ENCODE data around the gene ANK2. TPM values are rescaled to one million over a fixed set of nuclear protein-coding genes. Genes with fewer than 3 reads are reported as not detected.

The ANK2 gene
- total RNA-seq, 1 donor from 2014 or later, result 121 TPM

- Mint-ChIP-seq H3K9me3 (peaks cover 4% of the 10 kb centered on the region), H3K27ac (no peak overlapping the region), H3K4me1 (no peaks in the 10 kb centered on the region), H3K27me3 (ENCODE audit: insufficient read depth, low read depth) (peaks cover 2% of the 10 kb centered on the region), H3K4me3 (no peak overlapping the region), H3K36me3 (no peaks in the 10 kb centered on the region)
- TF ChIP-seq, protein P1, sequence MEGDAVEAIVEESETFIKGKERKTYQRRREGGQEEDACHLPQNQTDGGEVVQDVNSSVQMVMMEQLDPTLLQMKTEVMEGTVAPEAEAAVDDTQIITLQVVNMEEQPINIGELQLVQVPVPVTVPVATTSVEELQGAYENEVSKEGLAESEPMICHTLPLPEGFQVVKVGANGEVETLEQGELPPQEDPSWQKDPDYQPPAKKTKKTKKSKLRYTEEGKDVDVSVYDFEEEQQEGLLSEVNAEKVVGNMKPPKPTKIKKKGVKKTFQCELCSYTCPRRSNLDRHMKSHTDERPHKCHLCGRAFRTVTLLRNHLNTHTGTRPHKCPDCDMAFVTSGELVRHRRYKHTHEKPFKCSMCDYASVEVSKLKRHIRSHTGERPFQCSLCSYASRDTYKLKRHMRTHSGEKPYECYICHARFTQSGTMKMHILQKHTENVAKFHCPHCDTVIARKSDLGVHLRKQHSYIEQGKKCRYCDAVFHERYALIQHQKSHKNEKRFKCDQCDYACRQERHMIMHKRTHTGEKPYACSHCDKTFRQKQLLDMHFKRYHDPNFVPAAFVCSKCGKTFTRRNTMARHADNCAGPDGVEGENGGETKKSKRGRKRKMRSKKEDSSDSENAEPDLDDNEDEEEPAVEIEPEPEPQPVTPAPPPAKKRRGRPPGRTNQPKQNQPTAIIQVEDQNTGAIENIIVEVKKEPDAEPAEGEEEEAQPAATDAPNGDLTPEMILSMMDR (IDR thresholded peaks at IDR 0.05), result no peak
- no peak for TF ChIP-seq EZH2 (IDR thresholded peaks at IDR 0.05)
- TF ChIP-seq EZH2phosphoT487 (IDR thresholded peaks at IDR 0.05), result no peak
- Histone ChIP-seq H3F3A (ENCODE audit: low read depth) (peaks cover 22% of the 10 kb centered on the region), H3K9me3 (ENCODE audit: low read depth) (no peaks in the 10 kb centered on the region), H3K9ac (no peak overlapping the region), H3K4me2 (no peak overlapping the region), H4K20me1 (ENCODE audit: low read depth) (peaks cover 12% of the 10 kb centered on the region), H2AFZ (replicated peaks) (no peak overlapping the region), H3K36me3 (no peaks in the 10 kb centered on the region), H3K27me3 (no peaks in the 10 kb centered on the region), H3K4me3 (no peak overlapping the region), H3K27ac (no peak overlapping the region), H3K4me1 (peaks cover 61% of the 10 kb centered on the region), H3K79me2 (ENCODE audit: low read depth) (peaks cover 94% of the 10 kb centered on the region)
- no peak for DNase-seq (ENCODE audit: low spot score)
These were observed 4.4 kb downstream of the ANK2 start for GRCh38 chr4:113053883-113054282.

DNA sequence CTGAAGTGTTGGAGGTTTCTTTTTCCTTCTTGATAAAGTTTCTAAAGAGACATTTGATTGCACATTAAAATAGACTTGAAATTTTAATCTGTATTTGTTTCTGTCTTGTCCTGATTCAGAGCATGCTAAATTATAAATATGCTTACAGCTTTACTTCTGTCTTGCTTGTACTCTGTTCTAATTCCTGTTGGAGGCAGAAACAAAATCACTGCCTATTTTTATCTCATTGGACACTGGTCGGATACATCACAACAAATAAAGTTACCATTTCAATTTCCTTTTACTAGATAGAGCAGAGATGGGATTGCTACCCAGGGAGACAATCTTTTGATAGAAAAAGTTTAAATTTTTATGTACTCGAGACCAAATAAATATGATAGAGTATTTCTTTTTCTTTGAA, 6.9 kb downstream of the ANK2 start:
- TF ChIP-seq, protein P1 (IDR thresholded peaks at IDR 0.05), result no peak
- TF ChIP-seq EZH2phosphoT487 (IDR thresholded peaks at IDR 0.05) (no peak), EZH2 (IDR thresholded peaks at IDR 0.05) (no peak)
- H3K27ac Mint-ChIP-seq, result no peak overlapping the region
- H3F3A ChIP-seq (ENCODE audit: low read depth), result peaks cover 32% of the 10 kb centered on the region

DNA sequence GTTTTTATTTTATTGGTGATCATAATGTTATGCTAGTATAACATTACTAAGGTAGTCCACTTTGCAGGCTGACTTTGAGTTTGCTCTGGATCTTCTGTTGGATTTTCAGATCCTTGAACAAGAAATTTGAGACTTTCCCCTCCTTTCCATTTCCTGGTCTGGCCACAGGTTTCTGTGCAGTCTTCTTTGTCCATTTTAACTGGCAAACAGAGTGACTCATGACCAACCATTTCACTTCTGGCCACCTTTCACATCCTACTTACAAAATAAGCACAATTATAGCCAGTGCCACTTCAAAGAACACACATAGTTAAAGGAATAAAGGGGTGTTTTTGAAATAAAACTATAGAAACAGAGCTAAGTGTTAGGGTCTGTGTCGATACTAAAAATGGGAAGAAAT, 8.4 kb downstream of the ANK2 start:
- peaks cover 2% of the 10 kb centered on the region for H3K9me3 Mint-ChIP-seq
- peaks cover 64% of the 10 kb centered on the region for H3K4me1 ChIP-seq
- TF ChIP-seq EZH2phosphoT487 (IDR thresholded peaks at IDR 0.05) (no peak), EZH2 (IDR thresholded peaks at IDR 0.05) (no peak)
- TF ChIP-seq, protein P1 (IDR thresholded peaks at IDR 0.05), result no peak
- no peak for DNase-seq (ENCODE audit: low spot score)
- no peaks in the 10 kb centered on the region for H3K9me3 ChIP-seq (ENCODE audit: low read depth)
- H3K79me2 ChIP-seq (ENCODE audit: low read depth), result peaks cover 97% of the 10 kb centered on the region
- peaks cover 37% of the 10 kb centered on the region for H3F3A ChIP-seq (ENCODE audit: low read depth)
- no peaks in the 10 kb centered on the region for H3K36me3 ChIP-seq
- H3K27ac Mint-ChIP-seq, result no peak overlapping the region
- H3K4me3 ChIP-seq, result no peak overlapping the region
- peaks cover 24% of the 10 kb centered on the region for H4K20me1 ChIP-seq (ENCODE audit: low read depth)
- H3K4me1 Mint-ChIP-seq, result peaks cover 19% of the 10 kb centered on the region
- no peak overlapping the region for H2AFZ ChIP-seq (replicated peaks)
- H3K27ac ChIP-seq, result no peak overlapping the region
- no peaks in the 10 kb centered on the region for H3K27me3 ChIP-seq
- H3K4me2 ChIP-seq, result peak overlapping the region; percentile 28
- no peaks in the 10 kb centered on the region for H3K36me3 Mint-ChIP-seq
- peaks cover 9% of the 10 kb centered on the region for H3K27me3 Mint-ChIP-seq (ENCODE audit: insufficient read depth, low read depth)
- H3K4me3 Mint-ChIP-seq, result no peak overlapping the region
- H3K9ac ChIP-seq, result no peak overlapping the region

More for the DNA sequence above, 6.9 kb downstream of the ANK2 start:
- Histone ChIP-seq H3K4me3 (no peak overlapping the region), H3K27me3 (no peaks in the 10 kb centered on the region), H4K20me1 (ENCODE audit: low read depth) (peaks cover 28% of the 10 kb centered on the region), H3K9ac (no peak overlapping the region), H3K9me3 (ENCODE audit: low read depth) (no peaks in the 10 kb centered on the region), H3K27ac (no peak overlapping the region), H3K4me2 (no peak overlapping the region), H3K79me2 (ENCODE audit: low read depth) (peaks cover 97% of the 10 kb centered on the region), H3K4me1 (peaks cover 66% of the 10 kb centered on the region), H2AFZ (replicated peaks) (no peak overlapping the region), H3K36me3 (no peaks in the 10 kb centered on the region)
- Mint-ChIP-seq H3K27me3 (ENCODE audit: insufficient read depth, low read depth) (peaks cover 5% of the 10 kb centered on the region), H3K4me1 (peaks cover 10% of the 10 kb centered on the region), H3K36me3 (no peaks in the 10 kb centered on the region), H3K4me3 (no peak overlapping the region), H3K9me3 (peaks cover 4% of the 10 kb centered on the region)
- no peak for DNase-seq (ENCODE audit: low spot score)
